Measurements from ENCODE around the gene DLX5.

Gene DLX5

DNA sequence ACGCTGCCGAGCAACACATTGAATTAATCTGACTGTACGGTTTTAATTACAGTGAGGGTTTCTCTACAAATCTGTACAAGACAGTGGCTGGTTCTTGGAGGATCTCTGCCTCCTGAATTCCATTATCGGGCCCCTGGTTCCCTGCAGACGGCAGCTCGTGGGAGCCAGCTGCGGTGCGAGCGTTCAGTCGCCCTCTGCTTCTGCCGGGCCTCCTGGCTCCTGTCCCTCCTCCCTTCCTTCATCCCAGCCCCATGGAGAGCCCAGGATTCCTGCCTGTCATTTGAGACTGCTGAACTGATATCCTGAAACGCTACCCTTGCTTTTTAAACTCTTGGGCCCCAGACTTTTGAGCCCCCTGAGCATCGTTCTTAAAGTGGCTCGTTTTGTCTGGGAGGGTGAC lies 25.9 kb downstream of the DLX5 start:
- Histone ChIP-seq H3K9ac (no peak overlapping the region), H3K9me3 (peaks cover 43% of the 10 kb centered on the region), H3K36me3 (no peaks in the 10 kb centered on the region), H3K27ac (no peak overlapping the region), H3K4me3 (no peak overlapping the region), H3K4me1 (peaks cover 7% of the 10 kb centered on the region), H4K20me1 (no peaks in the 10 kb centered on the region), H3K27me3 (peaks cover 52% of the 10 kb centered on the region), H3K4me2 (no peak overlapping the region)
- TF ChIP-seq Cebpa-rat (IDR thresholded peaks at IDR 0.05), result no peak

DNA sequence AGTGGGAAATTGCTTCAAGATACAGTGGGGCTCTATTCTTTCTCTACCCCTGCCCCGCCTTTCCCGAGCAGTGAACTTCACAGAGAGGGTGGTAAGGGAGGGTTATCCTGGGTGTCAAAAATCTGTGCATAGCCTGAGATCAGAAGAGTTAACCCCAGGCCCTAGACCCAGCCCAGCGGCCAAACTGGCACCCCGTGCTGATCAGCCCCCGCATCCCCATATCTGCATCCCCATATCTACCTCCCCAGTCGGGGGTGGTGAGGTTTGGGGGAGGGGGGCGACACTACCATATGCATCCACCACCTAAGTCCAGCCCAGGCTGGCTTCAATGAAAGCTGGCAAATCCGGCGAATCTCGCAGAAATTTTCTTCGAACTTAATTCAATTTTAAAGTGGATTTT lies 26.3 kb downstream of the DLX5 start:
- H3K4me1 ChIP-seq, result peaks cover 7% of the 10 kb centered on the region
- no peak overlapping the region for H3K4me3 ChIP-seq
- peaks cover 39% of the 10 kb centered on the region for H3K9me3 ChIP-seq
- H3K27ac ChIP-seq, result no peak overlapping the region
- no peak overlapping the region for H3K9ac ChIP-seq
- H3K36me3 ChIP-seq, result no peaks in the 10 kb centered on the region
- TF ChIP-seq Cebpa-rat (IDR thresholded peaks at IDR 0.05), result no peak
- no peak overlapping the region for H3K4me2 ChIP-seq
- no peaks in the 10 kb centered on the region for H4K20me1 ChIP-seq
- H3K27me3 ChIP-seq, result peaks cover 48% of the 10 kb centered on the region

DNA sequence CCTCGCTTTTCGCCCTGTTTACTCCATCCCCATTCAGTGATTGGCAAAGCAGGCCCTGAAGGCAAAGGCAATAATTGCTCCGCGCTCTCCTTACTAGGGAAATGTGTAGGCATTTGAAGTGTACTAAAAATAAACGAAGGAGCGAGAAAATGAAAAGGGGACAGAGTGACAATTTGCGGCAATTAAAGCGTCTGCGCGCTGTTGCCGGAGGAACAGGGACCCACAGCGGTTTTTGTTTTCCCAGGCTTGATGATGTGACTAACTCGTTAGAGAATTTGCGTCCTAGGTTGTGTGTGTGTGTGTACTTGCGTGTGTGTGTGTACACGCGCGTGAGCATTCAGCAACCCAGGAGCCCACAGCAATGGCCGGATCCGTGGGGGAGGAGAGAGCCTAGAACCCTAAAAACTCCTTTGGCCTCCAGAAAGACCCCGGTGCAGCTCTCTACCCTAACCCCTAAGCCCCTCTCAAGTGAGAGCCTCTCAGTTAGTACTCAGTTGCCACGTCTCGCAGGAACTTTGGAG lies 27.1 kb downstream of the DLX5 start:
- Histone ChIP-seq H3K9ac (no peak overlapping the region), H3K27me3 (peaks cover 46% of the 10 kb centered on the region), H3K27ac (no peak overlapping the region), H4K20me1 (no peaks in the 10 kb centered on the region), H3K4me1 (peaks cover 7% of the 10 kb centered on the region), H3K36me3 (no peaks in the 10 kb centered on the region), H3K9me3 (peaks cover 41% of the 10 kb centered on the region), H3K4me2 (no peak overlapping the region), H3K4me3 (no peak overlapping the region)
- no peak for TF ChIP-seq Cebpa-rat (IDR thresholded peaks at IDR 0.05)

DNA sequence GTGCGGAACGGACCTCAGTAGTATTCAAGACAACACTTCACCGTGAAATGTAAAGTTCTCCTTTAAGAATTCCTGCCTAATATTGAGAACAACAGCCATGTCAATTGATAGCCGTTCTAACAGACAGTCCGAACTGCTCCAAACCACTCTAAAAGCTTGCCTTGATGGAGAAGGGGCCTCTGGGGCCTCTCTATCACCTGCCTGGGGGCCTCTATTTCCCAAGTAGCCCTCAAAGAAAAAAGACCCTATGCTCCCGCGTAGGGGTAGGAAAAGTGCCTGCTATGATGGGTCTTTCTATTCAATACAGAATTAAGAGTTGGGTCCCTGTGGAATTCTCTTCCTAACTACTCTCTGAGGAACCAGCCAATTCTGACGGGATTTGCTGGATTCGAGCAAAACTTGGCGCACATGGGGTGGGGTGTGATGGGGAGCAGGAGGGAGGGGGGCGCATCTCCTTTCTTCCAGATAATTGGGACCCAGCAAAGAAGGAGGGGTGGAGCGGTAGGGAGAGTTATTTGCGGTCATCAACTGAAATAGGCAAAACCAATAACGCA lies 27.6 kb downstream of the DLX5 start:
- Histone ChIP-seq H3K4me3 (no peak overlapping the region), H3K4me1 (peaks cover 7% of the 10 kb centered on the region), H3K4me2 (no peak overlapping the region), H3K9ac (no peak overlapping the region), H3K36me3 (no peaks in the 10 kb centered on the region), H4K20me1 (no peaks in the 10 kb centered on the region), H3K27ac (no peak overlapping the region), H3K27me3 (peaks cover 44% of the 10 kb centered on the region), H3K9me3 (peaks cover 40% of the 10 kb centered on the region)
- no peak for TF ChIP-seq Cebpa-rat (IDR thresholded peaks at IDR 0.05)

DNA sequence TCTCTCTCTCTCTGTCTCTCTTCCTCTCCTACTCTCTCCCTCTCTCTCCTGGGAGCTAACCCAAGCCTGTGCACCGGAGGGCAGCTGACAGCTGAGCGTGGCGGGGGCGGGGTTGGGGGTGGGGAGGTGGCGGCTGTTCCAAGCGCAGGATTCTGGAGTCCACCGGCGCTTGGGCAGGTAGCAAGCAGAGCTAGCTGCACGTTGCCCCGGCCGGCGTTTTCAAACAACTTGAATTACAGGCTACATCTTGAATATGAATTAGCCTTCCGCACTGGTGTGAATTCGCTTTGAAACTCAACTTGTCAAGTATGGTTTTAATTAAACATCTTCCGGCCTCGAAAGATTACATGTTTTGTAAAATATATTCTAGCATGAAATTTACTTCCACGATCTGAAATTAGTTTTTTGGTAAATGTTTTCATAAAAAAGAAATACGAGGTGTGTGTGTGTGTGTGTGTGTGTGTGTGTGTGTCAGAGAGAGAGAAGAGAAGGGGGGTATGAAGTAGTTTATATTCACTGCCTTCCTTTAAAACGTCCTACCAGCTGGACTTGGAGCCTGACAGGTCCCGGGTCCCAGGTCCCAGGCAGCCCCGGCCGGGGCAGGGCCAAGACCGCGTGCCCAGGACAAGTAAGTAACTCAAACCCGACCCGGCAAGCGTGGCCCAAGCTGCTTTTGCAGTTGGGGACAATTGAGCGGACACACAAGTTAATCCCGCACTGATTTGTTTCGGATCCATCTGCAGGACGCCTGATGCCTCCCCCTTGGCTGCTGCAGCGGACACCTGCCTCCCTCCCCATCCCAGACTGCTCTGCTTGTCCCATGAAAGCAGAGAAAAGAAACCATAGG lies 28.3 kb downstream of the DLX5 start:
- Histone ChIP-seq H3K4me3 (no peak overlapping the region), H3K4me1 (peaks cover 7% of the 10 kb centered on the region), H3K36me3 (no peaks in the 10 kb centered on the region), H3K27ac (no peak overlapping the region), H3K9ac (no peak overlapping the region), H4K20me1 (no peaks in the 10 kb centered on the region), H3K27me3 (peaks cover 43% of the 10 kb centered on the region), H3K9me3 (peaks cover 38% of the 10 kb centered on the region), H3K4me2 (no peak overlapping the region)
- TF ChIP-seq Cebpa-rat (IDR thresholded peaks at IDR 0.05), result no peak

DNA sequence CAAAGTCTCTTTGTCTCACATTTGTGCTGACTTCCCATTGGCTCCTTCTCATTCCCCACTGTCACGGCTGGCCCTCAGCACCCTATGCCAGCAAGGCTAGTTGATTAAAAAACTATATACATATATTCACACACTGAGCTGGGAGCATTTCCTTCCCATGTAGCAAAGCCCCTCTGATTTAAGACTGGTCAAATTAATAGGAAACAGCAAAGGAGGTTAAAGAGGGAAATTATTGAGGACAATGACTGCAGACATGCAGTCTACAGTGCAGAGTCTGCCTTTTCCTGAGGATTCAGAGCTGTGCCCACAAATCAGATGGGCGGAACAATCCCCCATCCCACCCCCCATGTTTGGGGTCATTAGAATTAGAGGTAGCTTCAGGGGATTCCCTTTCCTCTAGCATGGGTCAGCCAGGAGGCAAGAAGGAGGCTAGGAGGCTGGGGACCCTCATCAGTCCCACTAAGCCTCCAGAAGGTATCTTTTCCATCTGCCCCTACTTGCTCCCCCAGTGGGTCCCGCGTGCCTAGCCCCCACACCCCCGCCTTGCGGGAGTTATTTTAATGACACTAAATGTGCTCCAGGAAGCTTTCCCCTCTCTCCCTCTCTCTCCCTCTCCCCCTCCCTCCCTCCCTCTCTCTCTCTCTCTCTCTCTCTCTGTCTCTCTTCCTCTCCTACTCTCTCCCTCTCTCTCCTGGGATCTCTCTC lies 29.1 kb downstream of the DLX5 start:
- Histone ChIP-seq H3K4me1 (peaks cover 7% of the 10 kb centered on the region), H3K9me3 (peaks cover 38% of the 10 kb centered on the region), H3K27ac (no peak overlapping the region), H3K9ac (no peak overlapping the region), H3K27me3 (peaks cover 42% of the 10 kb centered on the region), H3K4me3 (no peak overlapping the region), H4K20me1 (no peaks in the 10 kb centered on the region), H3K36me3 (no peaks in the 10 kb centered on the region), H3K4me2 (peak overlapping the region; percentile 62)
- TF ChIP-seq Cebpa-rat (IDR thresholded peaks at IDR 0.05), result no peak

DNA sequence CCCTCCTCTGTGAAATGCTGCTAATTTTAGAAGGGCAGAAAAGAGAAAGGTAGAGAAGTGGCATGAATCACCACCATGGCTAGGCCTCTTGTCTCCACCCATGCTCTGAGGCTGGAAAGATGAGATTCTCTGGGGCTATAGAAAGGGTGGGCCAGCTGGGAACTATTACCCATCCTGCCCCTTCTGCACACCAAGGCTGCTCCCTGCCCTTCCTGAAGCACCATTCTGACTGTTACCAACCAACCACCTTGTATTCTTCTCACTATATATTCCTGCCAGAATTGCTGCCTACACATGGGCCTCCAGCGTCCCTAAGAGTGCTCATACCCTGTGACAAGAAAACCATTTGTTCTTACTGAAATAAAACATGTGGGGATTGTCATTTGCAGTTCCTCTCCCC lies 30.7 kb downstream of the DLX5 start:
- Histone ChIP-seq H3K4me1 (peaks cover 7% of the 10 kb centered on the region), H3K9ac (no peak overlapping the region), H3K27me3 (peaks cover 29% of the 10 kb centered on the region), H3K4me3 (no peak overlapping the region), H3K36me3 (no peaks in the 10 kb centered on the region), H4K20me1 (no peaks in the 10 kb centered on the region), H3K4me2 (no peak overlapping the region), H3K27ac (no peak overlapping the region), H3K9me3 (peaks cover 33% of the 10 kb centered on the region)
- no peak for TF ChIP-seq Cebpa-rat (IDR thresholded peaks at IDR 0.05)

DNA sequence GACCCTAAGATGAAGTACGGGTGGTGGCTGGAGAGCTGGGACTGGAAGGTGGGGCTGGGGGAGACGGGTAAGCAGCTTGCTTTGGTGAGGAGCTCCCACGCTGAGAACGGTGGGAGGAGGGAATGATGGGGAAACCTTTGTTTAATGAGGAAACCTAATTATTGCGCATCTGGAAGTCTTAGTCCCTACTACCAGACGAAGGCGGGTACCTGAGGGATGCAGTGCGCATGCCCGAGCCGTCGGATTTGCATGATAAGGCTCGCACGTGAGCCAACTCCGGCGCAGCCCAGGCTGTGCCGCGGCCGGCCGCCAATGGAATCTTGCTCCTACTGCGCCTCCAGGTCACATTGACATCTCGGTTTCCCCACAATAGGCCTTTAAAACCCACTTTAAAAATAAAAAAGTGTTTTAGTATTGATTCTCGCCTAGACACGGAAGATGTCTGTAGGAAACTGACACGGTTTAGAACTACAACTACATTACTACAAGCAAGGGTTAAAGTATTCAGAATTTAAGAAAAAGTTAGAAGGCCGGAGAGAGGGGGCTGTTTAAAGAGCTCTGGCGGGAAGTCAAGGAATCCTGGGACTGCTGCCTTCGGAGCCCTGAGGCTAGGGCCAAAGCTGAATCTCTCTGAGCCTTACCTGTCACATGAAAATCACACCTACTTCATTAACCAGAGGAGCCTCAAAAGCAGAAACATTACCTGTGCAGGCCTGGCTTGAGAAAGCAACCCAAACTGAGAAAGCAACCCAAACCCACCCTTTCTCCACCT lies 31.4 kb downstream of the DLX5 start:
- no peak overlapping the region for H3K4me3 ChIP-seq
- no peaks in the 10 kb centered on the region for H4K20me1 ChIP-seq
- no peak overlapping the region for H3K27ac ChIP-seq
- no peak for TF ChIP-seq Cebpa-rat (IDR thresholded peaks at IDR 0.05)
- no peaks in the 10 kb centered on the region for H3K36me3 ChIP-seq
- H3K27me3 ChIP-seq, result peaks cover 22% of the 10 kb centered on the region
- no peak overlapping the region for H3K4me2 ChIP-seq
- no peak overlapping the region for H3K9ac ChIP-seq
- peaks cover 7% of the 10 kb centered on the region for H3K4me1 ChIP-seq
- peaks cover 26% of the 10 kb centered on the region for H3K9me3 ChIP-seq

DNA sequence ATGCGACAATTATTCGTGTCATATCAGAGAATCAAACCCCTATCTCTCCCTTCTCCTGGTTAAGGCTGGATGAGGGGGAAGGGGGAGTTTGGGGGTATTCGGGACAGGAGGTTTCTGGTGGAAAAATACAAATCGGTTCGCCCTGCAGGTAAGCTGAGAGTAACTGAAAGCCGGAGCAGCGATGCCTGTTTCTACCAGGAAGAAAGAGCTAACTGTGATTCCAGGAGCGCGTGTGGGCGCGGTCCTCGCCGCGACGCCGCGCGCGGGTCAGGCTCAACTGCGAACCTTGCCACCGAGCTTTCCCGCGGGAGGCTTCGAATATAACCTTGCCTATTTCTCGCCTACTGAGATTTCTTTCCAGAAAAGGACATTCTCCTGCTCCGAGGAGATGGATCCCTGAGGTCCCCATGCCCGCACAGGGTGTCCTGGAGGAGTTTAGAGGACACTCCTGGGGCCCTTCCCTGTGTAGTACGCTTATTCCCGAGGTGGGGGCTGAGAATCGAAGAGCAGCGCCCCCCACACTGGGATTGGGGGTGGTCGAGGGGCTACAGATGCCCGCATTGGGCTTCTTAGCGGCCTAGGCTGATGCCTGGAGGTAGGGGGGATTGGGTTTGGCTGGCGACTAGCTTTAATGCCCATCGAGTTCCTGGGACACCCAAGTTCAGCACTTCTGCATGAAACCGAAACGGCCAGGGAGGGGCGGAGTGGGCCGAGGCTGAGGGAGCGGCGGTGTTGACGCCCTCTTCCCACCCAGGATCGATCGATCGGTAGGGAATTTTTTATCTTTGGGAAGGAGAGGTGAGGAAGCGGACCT lies 32.2 kb downstream of the DLX5 start:
- TF ChIP-seq Cebpa-rat (IDR thresholded peaks at IDR 0.05), result no peak
- Histone ChIP-seq H3K4me1 (peaks cover 7% of the 10 kb centered on the region), H3K4me3 (no peak overlapping the region), H3K4me2 (no peak overlapping the region), H3K9me3 (peaks cover 17% of the 10 kb centered on the region), H3K27ac (no peak overlapping the region), H3K36me3 (no peaks in the 10 kb centered on the region), H3K27me3 (peaks cover 13% of the 10 kb centered on the region), H3K9ac (no peak overlapping the region), H4K20me1 (no peaks in the 10 kb centered on the region)

Measured in BLaER1 (cell line).